Measurements from ENCODE around the gene LRIT2. TPM values are rescaled to one million over a fixed set of nuclear protein-coding genes. Genes with fewer than 3 reads are reported as not detected.

The LRIT2 gene
- total and polyA plus RNA-seq, 2 experiments from 2014 or later: not detected

DNA sequence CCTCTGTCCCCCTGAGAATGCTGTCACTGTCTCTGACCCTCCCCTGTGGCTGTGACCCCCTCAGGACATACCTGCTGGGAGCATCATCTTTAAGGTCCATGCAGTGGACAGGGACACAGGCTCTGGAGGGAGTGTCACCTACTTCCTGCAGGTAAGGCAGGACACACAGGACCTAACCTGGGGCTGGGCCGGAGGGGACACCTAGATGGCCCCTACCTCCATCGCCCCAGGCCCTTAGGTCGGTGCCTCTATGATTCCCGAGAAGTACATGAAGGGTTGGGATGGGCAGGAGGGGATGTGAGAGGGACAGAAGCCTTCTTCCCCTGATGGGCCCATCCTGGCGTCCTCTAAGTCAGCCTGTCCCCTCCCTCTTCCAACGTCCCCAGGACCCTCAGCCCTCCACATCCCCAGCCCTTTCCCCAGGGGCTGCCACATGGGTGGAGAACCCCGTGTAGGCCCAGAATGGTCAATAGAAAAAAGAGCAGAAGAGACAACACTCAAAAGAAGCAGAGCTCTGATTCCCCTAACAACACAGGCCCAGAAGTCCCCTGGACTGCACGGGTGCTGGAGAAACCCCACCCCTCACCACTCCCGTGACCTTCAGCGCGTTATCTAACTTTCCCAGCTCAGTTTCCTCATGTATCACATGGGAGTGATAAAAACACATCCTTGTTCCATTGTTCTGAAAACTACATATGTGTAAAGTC lies 24.7 kb downstream of the LRIT2 start:
- no peak for TF ChIP-seq EZH2 (IDR thresholded peaks at IDR 0.05; ENCODE audit: insufficient read depth, poor library complexity, severe bottlenecking)
- TF ChIP-seq EZH2phosphoT487 (IDR thresholded peaks at IDR 0.05; ENCODE audit: insufficient read depth, low read depth): no peak
- no peak overlapping the region for H3K27ac ChIP-seq
- H3K36me3 ChIP-seq (ENCODE audit: low read depth): no peaks in the 10 kb centered on the region
- 33 to 48% methylated on average over 9 to 11 of the region's 11 CpGs for WGBS, 2 experiments (ENCODE audit: low coverage in 1 of 2, low lambda C conversion rate in 2 of 2, missing lambda C conversion rate in 2 of 2)
- H3K79me2 ChIP-seq (ENCODE audit: insufficient read depth): no peaks in the 10 kb centered on the region
- no peaks in the 10 kb centered on the region for H3K9me2 ChIP-seq (ENCODE audit: insufficient read depth)
- H3K4me2 ChIP-seq (ENCODE audit: unreplicated experiment): no peak overlapping the region
- H3K4me1 ChIP-seq (ENCODE audit: insufficient read depth): no peaks in the 10 kb centered on the region
- H4K20me1 ChIP-seq (ENCODE audit: insufficient read depth): no peaks in the 10 kb centered on the region
- in situ Hi-C loops (cut with MboI): no loop called here
- H3K9ac ChIP-seq: no peak overlapping the region
- no peak overlapping the region for H3K4me3 ChIP-seq
- H3K27me3 ChIP-seq (replicated peaks; ENCODE audit: insufficient read depth): peaks cover 16% of the 10 kb centered on the region
- H2AFZ ChIP-seq: no peak overlapping the region
- DNase-seq: no peak
- H3K9me3 ChIP-seq (ENCODE audit: low read depth): no peaks in the 10 kb centered on the region
- no peaks in the 10 kb centered on the region for H3F3A ChIP-seq (ENCODE audit: insufficient read depth)

DNA sequence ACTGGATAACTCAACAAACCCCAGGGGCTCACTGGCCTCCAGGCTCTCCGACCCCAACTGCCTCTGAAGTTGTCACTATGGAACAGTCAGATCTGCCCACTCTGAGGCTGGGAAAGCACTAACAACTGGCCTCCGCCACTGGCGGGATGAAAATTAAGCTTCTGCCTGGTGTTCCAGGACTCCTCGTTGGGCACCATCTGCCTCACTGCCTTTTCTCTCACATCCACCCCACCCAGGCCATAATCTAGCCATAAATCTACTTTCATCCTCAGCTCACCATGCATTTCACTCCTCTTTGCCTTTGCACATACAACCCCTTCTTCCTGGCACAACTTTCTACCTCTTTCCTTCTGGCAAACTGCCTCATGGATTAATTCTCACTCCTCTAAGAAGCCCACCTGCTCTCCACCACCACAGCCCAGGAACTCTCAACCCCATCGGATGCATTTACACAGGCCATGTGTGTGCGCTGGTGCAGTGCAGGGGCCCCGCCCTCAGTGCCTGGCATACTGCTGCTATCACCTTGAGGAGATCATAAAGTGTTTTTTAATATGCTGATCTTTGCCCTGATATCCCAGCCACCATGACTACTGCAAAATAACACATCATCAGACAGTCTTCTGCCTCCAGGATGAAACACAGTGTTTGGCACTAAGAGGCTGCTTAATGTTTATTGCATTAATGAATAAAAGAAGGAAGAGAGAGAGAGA lies 27.0 kb downstream of the LRIT2 start:
- peaks cover 38% of the 10 kb centered on the region for H3K27me3 ChIP-seq (replicated peaks; ENCODE audit: insufficient read depth)
- H3K79me2 ChIP-seq (ENCODE audit: insufficient read depth): no peaks in the 10 kb centered on the region
- H3K4me1 ChIP-seq (ENCODE audit: insufficient read depth): no peaks in the 10 kb centered on the region
- no peak overlapping the region for H2AFZ ChIP-seq
- no peaks in the 10 kb centered on the region for H3K9me2 ChIP-seq (ENCODE audit: insufficient read depth)
- no peak overlapping the region for H3K9ac ChIP-seq
- no peak overlapping the region for H3K4me3 ChIP-seq
- H3F3A ChIP-seq (ENCODE audit: insufficient read depth): no peaks in the 10 kb centered on the region
- in situ Hi-C loops (cut with MboI): no loop called here
- H4K20me1 ChIP-seq (ENCODE audit: insufficient read depth): no peaks in the 10 kb centered on the region
- no peak for TF ChIP-seq EZH2 (IDR thresholded peaks at IDR 0.05; ENCODE audit: insufficient read depth, poor library complexity, severe bottlenecking)
- TF ChIP-seq EZH2phosphoT487 (IDR thresholded peaks at IDR 0.05; ENCODE audit: insufficient read depth, low read depth): no peak
- DNase-seq: no peak
- H3K27ac ChIP-seq: no peak overlapping the region
- H3K4me2 ChIP-seq (ENCODE audit: unreplicated experiment): no peak overlapping the region
- H3K9me3 ChIP-seq (ENCODE audit: low read depth): no peaks in the 10 kb centered on the region
- 45% methylated on average over 7 of the region's 7 CpGs for WGBS, 2 experiments (ENCODE audit: low coverage in 1 of 2, low lambda C conversion rate in 2 of 2, missing lambda C conversion rate in 2 of 2)
- H3K36me3 ChIP-seq (ENCODE audit: low read depth): no peaks in the 10 kb centered on the region

DNA sequence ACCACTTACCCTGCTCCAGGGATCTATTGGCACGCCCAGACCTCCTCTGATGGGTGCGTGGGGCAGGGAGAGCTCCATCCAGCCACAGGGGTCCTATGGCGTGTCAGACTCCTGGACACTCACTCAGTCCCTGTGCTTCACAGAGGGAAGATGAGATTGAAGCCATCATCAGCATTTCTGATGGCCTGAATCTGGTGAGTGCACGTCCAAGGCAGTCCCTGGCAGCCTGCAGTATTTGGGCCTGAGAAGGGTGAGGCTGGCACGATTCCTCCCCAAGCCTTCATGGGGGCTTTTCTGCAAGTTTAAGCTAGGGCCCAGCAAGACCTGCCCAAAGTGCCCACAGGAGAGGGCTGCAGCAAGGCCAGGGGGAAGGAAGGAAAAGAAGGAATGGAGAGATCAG lies 27.7 kb downstream of the LRIT2 start:
- H2AFZ ChIP-seq: no peak overlapping the region
- no peaks in the 10 kb centered on the region for H3K79me2 ChIP-seq (ENCODE audit: insufficient read depth)
- H3K9ac ChIP-seq: no peak overlapping the region
- no peak overlapping the region for H3K4me3 ChIP-seq
- H3K4me2 ChIP-seq (ENCODE audit: unreplicated experiment): no peak overlapping the region
- 32% methylated on average over 5 of the region's 5 CpGs for WGBS, 2 experiments (ENCODE audit: low coverage in 1 of 2, low lambda C conversion rate in 2 of 2, missing lambda C conversion rate in 2 of 2)
- H3F3A ChIP-seq (ENCODE audit: insufficient read depth): no peaks in the 10 kb centered on the region
- TF ChIP-seq EZH2phosphoT487 (IDR thresholded peaks at IDR 0.05; ENCODE audit: insufficient read depth, low read depth) (no peak), EZH2 (IDR thresholded peaks at IDR 0.05; ENCODE audit: insufficient read depth, poor library complexity, severe bottlenecking) (no peak)
- DNase-seq: no peak
- H3K27ac ChIP-seq: no peak overlapping the region
- H3K9me3 ChIP-seq (ENCODE audit: low read depth): no peaks in the 10 kb centered on the region
- peaks cover 45% of the 10 kb centered on the region for H3K27me3 ChIP-seq (replicated peaks; ENCODE audit: insufficient read depth)
- in situ Hi-C loops (cut with MboI): no loop called here
- no peaks in the 10 kb centered on the region for H3K4me1 ChIP-seq (ENCODE audit: insufficient read depth)
- no peaks in the 10 kb centered on the region for H4K20me1 ChIP-seq (ENCODE audit: insufficient read depth)
- H3K9me2 ChIP-seq (ENCODE audit: insufficient read depth): no peaks in the 10 kb centered on the region
- H3K36me3 ChIP-seq (ENCODE audit: low read depth): no peaks in the 10 kb centered on the region

DNA sequence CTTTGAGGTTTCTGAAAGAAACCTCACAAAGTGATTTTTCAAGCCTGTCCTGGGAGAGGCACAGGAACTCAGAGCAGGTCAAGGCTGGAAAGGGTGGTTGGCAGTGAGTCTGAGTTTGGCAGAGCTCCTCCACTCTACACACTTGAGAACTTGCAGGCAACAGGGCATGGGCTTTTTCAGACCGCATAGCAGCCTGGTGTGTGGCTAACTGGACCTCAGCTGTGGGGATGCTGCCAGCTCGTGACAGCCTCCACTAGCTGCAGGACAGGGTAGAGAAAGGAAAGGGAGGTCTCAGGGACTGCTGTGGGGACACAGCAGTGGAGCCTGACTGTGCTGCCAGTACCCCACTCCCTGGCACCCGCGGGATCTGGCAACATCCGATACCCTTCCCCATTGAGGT lies 28.4 kb downstream of the LRIT2 start:
- Histone ChIP-seq H3K9me2 (ENCODE audit: insufficient read depth) (no peaks in the 10 kb centered on the region), H3K4me3 (no peak overlapping the region), H2AFZ (no peak overlapping the region), H3K27ac (no peak overlapping the region), H3K36me3 (ENCODE audit: low read depth) (no peaks in the 10 kb centered on the region), H3K4me1 (ENCODE audit: insufficient read depth) (no peaks in the 10 kb centered on the region), H3K4me2 (ENCODE audit: unreplicated experiment) (no peak overlapping the region), H3K79me2 (ENCODE audit: insufficient read depth) (no peaks in the 10 kb centered on the region), H3K9me3 (ENCODE audit: low read depth) (no peaks in the 10 kb centered on the region), H3F3A (ENCODE audit: insufficient read depth) (no peaks in the 10 kb centered on the region), H3K27me3 (replicated peaks; ENCODE audit: insufficient read depth) (peaks cover 48% of the 10 kb centered on the region), H3K9ac (no peak overlapping the region), H4K20me1 (ENCODE audit: insufficient read depth) (no peaks in the 10 kb centered on the region)
- no peak for TF ChIP-seq EZH2 (IDR thresholded peaks at IDR 0.05; ENCODE audit: insufficient read depth, poor library complexity, severe bottlenecking)
- no peak for TF ChIP-seq EZH2phosphoT487 (IDR thresholded peaks at IDR 0.05; ENCODE audit: insufficient read depth, low read depth)
- in situ Hi-C loops (cut with MboI): no loop called here
- no peak for DNase-seq
- WGBS, 2 experiments (ENCODE audit: low coverage in 1 of 2, low lambda C conversion rate in 2 of 2, missing lambda C conversion rate in 2 of 2): 43 to 48% methylated on average over 5 of the region's 5 CpGs

Data from GM23248 (cell line).